Mesodermal cell (in vitro differentiated cells): Measurements from ENCODE around the gene PLXNB1.

ENCODE experiments used
- H3K27ac ChIP-seq: 2 replicates; pipeline ENCODE4 v1.7.0; 2013; ENCODE audit warnings: mild to moderate bottlenecking, low read depth, low read length, moderate library complexity; ENCODE audit not compliant: severe bottlenecking
- H3K36me3 ChIP-seq: 2 replicates; pipeline ENCODE4 v1.7.1; 2013; ENCODE audit warnings: mild to moderate bottlenecking, low read length, moderate library complexity; ENCODE audit not compliant: control insufficient read depth, insufficient read depth
- H3K4me1 ChIP-seq: one replicate; pipeline ENCODE4 v1.7.1; 2013; ENCODE audit warnings: mild to moderate bottlenecking, low read length; ENCODE audit not compliant: insufficient read depth, control insufficient read depth, poor library complexity, severe bottlenecking
- H3K4me3 ChIP-seq: 2 replicates; pipeline ENCODE4 v1.7.0; 2013; ENCODE audit warnings: low read length, control low read depth, mild to moderate bottlenecking; ENCODE audit not compliant: insufficient read depth, poor library complexity, severe bottlenecking; ENCODE audit errors: extremely low read depth
- H3K9me3 ChIP-seq: 2 replicates; pipeline ENCODE4 v1.7.1; 2013; ENCODE audit warnings: mild to moderate bottlenecking, low read length, moderate library complexity; ENCODE audit not compliant: control insufficient read depth
- WGBS, 2 experiments: methylation state at CpG; one replicate each; pipeline ENCODE4 v1.1.5; 2013; ENCODE audit warnings: missing lambda C conversion rate in 2 of 2; ENCODE audit not compliant: insufficient coverage in 2 of 2; 5-methylcytosine and 5-hydroxymethylcytosine counted together

The PLXNB1 gene

DNA sequence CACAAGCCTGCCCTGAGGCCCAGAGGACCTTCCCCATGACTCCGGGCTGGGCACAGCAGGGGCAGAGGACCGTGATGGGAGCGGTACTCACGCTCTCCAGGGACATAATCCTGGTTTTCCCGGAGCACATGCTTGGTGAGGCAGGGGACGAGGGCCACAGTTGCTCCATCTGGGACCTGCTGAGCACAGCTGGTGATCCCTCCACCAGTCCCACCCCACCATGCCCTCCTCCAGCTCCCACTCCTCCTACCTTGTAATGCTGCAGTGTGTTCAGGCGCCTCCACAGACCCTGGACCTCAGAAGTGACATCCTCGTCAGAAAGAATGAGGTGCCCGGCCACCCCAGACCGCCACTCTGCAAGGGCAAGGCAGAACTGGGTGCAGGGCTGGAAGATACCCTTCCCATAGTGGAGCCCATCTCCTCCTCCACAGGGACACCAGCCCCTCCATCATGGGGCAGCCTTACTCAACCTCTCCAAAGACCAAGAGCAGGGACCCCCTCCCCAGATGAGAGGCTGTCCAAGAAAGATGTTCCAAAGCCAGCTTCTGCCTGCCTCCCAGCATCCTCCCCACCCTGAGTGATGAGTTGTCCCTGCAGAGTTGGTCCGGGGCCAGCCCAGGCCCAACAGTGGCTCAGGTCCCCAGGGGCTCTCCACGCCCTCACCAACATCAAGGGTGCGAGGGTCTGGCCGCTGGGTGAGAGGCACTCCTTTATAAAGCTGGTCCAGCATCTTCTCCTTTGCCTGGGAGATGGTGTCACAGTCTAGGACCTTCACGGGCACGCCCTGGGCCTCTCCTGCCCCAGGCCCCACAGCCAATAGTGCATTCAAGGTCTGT, 19.5 kb downstream of the PLXNB1 start:
- H3K36me3 ChIP-seq: peaks cover 85% of the 10 kb centered on the region
- WGBS, 2 experiments: 94% methylated on average over 13 to 16 of the region's 16 CpGs
- no peak overlapping the region for H3K27ac ChIP-seq

DNA sequence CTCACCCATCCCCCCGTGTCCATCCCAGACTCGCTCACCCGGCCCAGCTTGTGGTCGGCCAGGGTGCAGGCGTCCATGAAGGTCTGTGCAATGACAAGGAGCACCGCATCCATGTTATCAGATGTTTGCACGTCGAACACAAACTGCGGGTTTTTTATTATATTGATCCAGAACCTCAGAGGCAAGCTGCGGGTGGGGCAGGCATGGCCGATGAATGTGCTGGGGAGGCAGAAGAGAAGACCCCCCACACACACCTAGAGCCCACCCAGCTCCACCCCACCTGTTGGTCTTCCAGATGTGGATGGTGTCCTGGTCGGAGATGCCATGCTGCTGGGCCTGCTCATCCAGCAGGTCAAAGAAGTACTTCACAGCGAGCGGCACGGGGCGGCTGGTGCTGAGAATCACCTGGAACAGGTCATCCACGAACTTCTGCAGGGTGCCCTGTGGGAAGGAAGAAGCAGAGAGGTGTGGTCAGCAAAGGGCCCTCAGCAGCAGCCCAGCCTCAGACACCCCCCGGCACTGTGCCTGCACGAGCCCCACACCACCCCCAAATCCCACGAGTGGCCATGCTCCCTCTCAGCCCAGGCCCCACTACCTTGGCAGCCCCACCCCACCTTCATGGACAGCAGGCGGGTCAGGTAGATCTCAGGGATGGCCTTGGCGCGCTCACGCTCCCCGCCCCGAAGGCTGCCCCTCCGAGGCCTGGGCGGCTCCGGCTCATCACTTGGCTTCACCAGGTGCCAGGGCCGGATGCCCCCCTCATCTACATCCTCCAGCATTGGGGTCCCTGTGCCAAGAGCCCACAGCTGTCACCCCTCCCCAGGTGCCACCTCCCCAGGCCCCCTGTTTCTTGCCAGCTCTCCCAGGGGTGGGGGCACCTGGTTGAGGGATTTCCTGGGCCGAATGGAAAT, 20.3 kb downstream of the PLXNB1 start:
- Histone ChIP-seq H3K36me3 (peaks cover 85% of the 10 kb centered on the region), H3K4me1 (no peaks in the 10 kb centered on the region), H3K4me3 (no peak overlapping the region), H3K9me3 (no peaks in the 10 kb centered on the region), H3K27ac (no peak overlapping the region)
- WGBS, 2 experiments: 93 to 99% methylated on average over 15 to 27 of the region's 31 CpGs

More for the DNA sequence above, 19.5 kb downstream of the PLXNB1 start:
- no peaks in the 10 kb centered on the region for H3K4me1 ChIP-seq
- no peaks in the 10 kb centered on the region for H3K9me3 ChIP-seq
- no peak overlapping the region for H3K4me3 ChIP-seq

DNA sequence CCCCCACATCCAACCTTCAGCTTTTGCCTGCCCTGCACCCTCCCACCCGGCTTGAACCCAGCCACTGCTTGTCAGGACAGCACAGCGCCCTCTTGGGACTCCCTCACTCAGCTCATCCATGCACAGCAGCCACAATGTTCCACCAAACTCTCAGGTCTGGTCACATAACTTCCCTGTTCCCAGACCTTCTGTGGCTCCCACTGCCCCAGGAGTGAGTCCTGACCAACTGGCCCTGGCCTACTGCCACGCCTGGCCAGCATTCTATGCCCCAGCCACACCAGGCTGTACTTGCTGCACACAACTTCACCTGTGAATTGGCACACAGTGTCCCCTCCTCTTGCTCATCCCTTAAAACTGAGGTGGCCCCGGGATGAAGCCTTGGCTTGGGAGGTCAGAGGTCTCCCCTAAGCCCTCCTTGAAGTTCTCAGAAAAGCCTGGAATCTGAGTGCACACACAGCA, 21.0 kb downstream of the PLXNB1 start:
- Histone ChIP-seq H3K27ac (no peak overlapping the region), H3K36me3 (peaks cover 85% of the 10 kb centered on the region), H3K4me1 (no peaks in the 10 kb centered on the region), H3K4me3 (no peak overlapping the region), H3K9me3 (no peaks in the 10 kb centered on the region)
- WGBS, 2 experiments: 84 to 89% methylated on average over 3 to 4 of the region's 4 CpGs

DNA sequence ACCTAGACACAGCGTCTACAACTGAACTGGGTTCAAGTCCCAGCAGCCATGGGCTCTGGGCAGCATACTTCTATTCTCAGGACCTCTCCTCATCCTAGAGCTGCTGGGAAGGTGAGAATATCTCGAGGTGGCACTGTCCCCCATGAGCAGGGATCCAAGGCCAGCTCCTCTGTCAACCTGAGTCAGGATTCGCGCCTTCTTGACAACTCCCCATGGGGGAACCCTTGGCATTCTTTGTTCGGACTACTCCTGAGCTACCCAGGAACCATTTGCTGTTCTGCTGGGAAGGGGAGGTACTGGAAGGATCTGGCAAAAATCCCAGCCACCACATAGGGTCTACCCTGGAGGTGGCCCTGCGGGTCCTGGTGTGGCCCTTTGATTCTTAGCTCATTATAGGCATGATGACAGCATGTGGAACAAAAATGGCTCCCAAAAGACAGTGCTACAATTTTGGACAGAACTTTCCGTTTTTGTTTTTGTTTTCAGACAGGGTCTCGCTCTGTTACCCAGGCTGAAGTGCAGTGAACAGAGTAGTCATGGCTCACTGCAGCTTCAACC, 22.3 kb downstream of the PLXNB1 start:
- Histone ChIP-seq H3K4me3 (no peak overlapping the region), H3K36me3 (peaks cover 79% of the 10 kb centered on the region), H3K27ac (no peak overlapping the region), H3K9me3 (no peaks in the 10 kb centered on the region), H3K4me1 (no peaks in the 10 kb centered on the region)
- 96 to 100% methylated on average over 5 of the region's 8 CpGs for WGBS, 2 experiments

DNA sequence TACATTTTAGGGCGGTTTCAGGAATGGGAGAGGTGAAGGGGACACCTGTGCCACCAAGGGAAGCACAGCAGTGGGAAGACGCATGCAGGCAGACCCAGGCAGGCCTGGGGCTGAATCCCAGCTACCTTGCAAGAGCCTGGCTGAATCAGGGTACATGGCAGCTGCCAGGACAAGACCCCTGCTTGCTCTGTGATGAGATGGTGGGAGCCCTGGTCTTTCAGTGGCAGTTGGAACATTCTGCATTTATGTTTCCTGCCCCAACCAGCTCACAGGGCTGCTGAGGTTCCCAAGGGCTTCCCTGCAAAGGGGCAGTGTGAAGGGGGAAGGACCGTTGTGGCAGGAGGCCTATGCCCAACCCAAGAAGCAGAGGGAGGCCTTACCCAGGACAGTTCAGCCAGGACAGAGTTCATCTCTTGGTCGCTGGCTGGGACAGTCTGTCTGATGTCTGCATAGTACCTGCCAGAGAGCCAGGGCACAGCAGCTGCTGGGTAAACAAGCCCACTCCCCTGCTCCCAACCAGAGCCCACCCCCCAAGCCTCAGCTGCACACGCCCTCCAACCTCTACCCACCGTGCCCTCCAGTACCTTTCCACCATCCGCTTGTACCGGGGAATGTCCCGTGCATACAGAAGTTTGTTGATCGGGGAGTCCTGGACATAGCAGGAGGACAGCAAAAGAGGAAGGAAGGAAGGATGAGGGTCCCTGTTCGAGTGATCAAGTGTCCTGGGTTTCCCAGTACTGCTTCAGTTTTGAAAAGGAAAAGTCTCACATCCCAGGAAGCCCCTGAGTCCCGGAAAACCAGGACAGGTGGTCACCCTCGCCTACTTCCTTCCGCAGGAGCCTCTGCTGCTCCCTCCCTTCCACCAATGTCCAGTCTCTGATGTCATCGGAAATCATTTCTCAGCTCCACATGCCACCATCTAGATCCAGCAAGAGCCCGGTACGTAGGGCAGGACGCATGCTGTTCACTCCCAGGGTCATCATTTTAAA, 23.1 kb downstream of the PLXNB1 start:
- Histone ChIP-seq H3K4me3 (no peak overlapping the region), H3K4me1 (no peaks in the 10 kb centered on the region), H3K27ac (no peak overlapping the region), H3K9me3 (no peaks in the 10 kb centered on the region), H3K36me3 (peaks cover 78% of the 10 kb centered on the region)
- 90 to 95% methylated on average over 8 to 16 of the region's 18 CpGs for WGBS, 2 experiments

DNA sequence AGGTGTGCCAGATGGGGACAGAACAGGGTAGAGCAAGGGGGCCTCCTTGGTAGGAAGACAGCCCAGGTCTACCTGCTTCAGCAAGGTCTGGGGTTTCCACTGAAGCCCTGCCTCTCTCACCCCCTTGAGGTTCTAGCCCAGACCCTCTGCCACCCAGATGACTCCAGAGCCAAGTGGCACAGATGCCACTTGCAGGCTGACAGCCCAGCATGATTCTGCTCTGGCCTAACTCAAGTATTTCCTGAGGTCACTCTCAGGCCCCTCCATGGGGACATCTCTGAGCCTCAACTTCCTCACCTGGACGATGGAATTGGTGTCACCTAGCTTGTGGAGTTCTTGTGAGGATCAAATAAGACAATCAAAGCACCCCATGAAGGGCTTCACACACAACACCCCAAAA, 23.9 kb downstream of the PLXNB1 start:
- no CpG with 5 or more reads among the region's 1 CpG for WGBS, 2 experiments
- H3K4me3 ChIP-seq: no peak overlapping the region
- H3K36me3 ChIP-seq: peaks cover 74% of the 10 kb centered on the region
- H3K4me1 ChIP-seq: no peaks in the 10 kb centered on the region
- no peak overlapping the region for H3K27ac ChIP-seq
- H3K9me3 ChIP-seq: no peaks in the 10 kb centered on the region

DNA sequence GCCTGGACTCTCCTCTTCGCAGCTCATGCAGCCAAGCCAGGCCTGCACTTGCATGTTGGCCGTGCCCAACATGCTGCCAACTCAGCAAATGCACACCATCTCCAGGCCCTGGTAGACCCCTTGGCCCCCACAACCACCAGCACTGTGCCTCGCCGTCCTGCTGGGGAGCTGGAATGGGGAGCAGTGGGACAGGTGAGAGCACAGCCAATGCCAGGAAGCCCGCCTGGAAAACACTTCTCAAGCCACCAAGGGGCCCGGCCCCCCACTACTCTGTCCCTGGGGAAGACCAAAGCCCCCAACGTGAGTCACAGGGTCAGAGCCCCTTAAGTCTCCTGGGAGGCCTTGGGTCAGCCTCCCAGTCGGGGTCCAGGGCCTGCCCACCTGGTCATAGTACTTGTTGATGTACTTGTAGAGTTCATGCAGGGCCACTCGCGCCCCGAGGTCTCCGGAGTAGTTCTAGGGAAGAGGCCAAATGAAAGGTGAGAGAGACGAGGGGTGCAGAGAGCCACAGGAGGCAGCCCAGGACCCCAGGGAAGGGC, 24.5 kb downstream of the PLXNB1 start:
- no peak overlapping the region for H3K27ac ChIP-seq
- H3K4me1 ChIP-seq: no peaks in the 10 kb centered on the region
- no peak overlapping the region for H3K4me3 ChIP-seq
- peaks cover 68% of the 10 kb centered on the region for H3K36me3 ChIP-seq
- WGBS, 2 experiments: 95 to 96% methylated on average over 10 to 12 of the region's 13 CpGs
- no peaks in the 10 kb centered on the region for H3K9me3 ChIP-seq

DNA sequence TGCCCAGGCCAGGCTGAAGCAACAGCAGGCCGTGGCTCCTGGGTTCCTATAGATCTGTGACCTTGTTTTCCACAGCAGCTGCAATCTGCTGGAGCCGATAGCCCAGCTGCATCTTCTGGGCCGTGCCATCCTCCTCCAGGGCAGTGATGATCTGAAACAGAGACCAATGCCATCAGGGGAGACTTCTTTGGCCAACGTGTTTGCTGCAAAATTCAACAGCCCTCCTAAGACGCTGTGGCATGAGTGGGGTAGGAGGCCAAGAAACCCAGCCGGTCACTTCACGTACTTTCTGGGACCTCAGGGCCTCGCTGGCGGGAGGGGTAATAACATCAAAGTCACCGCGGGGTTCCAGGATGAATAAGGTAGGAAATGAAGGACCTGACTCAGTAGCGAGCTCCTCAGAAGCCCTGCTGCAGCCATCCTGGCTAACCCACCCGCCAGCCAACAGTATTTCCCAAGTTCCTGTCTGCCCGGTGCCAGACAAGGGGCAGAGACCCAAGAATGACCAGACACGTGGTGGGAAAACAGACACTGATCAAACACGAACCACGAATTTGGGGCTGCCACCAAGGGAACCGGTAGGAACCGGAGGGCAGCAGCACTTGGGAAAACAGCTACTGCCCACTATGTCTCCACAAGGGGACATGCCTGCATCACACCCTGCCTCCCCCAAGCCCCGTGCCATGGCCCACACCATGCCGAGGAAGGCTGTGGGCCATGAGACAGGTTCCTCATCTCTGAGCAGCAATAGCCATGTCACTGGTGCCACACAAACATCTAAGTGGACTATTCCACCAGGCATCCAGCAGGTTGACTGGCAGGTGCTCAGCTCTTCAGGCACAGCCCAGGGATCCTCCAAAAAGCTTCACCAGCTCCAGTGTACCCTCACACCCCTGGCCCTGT, 25.2 kb downstream of the PLXNB1 start:
- peaks cover 61% of the 10 kb centered on the region for H3K36me3 ChIP-seq
- H3K4me1 ChIP-seq: no peaks in the 10 kb centered on the region
- H3K4me3 ChIP-seq: no peak overlapping the region
- H3K27ac ChIP-seq: no peak overlapping the region
- H3K9me3 ChIP-seq: no peaks in the 10 kb centered on the region
- 87 to 96% methylated on average over 13 to 18 of the region's 21 CpGs for WGBS, 2 experiments
